ENCODE data around the gene SNTN. TPM values are rescaled to one million over a fixed set of nuclear protein-coding genes. Genes with fewer than 3 reads are reported as not detected.

Gene SNTN
- total and polyA plus RNA-seq, 2 donors (not counting 3 experiments of a cell fraction or from before 2014, with no cell fraction given) = not detected

DNA sequence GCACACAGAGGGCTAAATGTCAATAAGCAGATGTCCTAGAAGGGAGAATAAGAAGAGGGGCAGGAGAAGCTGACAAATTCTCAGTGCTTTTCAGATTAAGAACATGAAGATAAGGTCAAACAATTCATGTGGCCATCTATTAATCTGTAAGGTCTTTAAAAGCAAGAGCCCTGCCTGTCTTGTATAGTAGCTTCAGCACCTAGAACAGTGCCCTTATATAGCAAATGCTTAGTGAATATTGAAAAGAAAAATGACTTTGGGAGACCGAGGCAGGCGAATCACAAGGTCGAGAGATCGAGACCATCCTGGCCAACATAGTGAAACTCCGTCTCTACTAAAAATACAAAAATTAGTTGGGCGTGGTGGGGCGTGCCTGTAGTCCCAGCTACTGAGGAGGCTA, 18.1 kb downstream of the SNTN start:
- POLR2A ChIA-PET = no interaction called here
- Histone ChIP-seq H3K36me3 (ENCODE audit: control insufficient read depth in 2 of 2, extremely low read depth in 1 of 2, insufficient read depth in 2 of 2, low read length in 2 of 2) (no peaks in the 10 kb centered on the region), H3K79me2 (ENCODE audit: control insufficient read depth, insufficient read depth, low read length) (no peaks in the 10 kb centered on the region), H3K9ac (replicated peaks; ENCODE audit: extremely low read depth, insufficient read depth, low read length) (no peak overlapping the region), H3K9me1 (replicated peaks; ENCODE audit: control insufficient read depth, extremely low read depth, insufficient read depth, low read length) (no peaks in the 10 kb centered on the region), H3K27ac (ENCODE audit: insufficient read depth, low read depth, low read length) (no peak overlapping the region), H4K20me1 (replicated peaks; ENCODE audit: control insufficient read depth, extremely low read depth, insufficient read depth, low read length) (no peaks in the 10 kb centered on the region), H2AFZ (ENCODE audit: low read depth, low read length) (no peak overlapping the region), H3K4me3 (replicated peaks in 1 of 3; ENCODE audit: insufficient read depth in 1 of 3, low read depth in 1 of 3, low read length in 3 of 3) (no peak overlapping the region), H3K27me3 (ENCODE audit: control insufficient read depth in 2 of 2, insufficient read depth in 2 of 2, low read length in 2 of 2) (no peaks in the 10 kb centered on the region), H3K4me1 (ENCODE audit: control insufficient read depth, extremely low read depth, insufficient read depth, low read length) (no peaks in the 10 kb centered on the region), H3K4me2 (ENCODE audit: insufficient read depth, low read length) (no peak overlapping the region), H3K9me3 (replicated peaks; ENCODE audit: control insufficient read depth, insufficient read depth, low read length) (no peaks in the 10 kb centered on the region)
- FAIRE-seq (no peak), DNase-seq (ENCODE audit: low read depth, low spot score) (no peak)
- no peak for TF ChIP-seq EZH2 (IDR thresholded peaks at IDR 0.05; ENCODE audit: borderline replicate concordance, low read depth, low read length, severe bottlenecking)
- dilution Hi-C loops (cut with MboI; ENCODE audit: extremely low pct_ligation_motif_present, low sequenced_read_pairs) (no loop called here), intact Hi-C loops (cut with micrococcal nuclease) (no loop called here)
- no TSS peak for BruUV-seq (replicated peaks)
- CTCF ChIA-PET = no interaction called here

DNA sequence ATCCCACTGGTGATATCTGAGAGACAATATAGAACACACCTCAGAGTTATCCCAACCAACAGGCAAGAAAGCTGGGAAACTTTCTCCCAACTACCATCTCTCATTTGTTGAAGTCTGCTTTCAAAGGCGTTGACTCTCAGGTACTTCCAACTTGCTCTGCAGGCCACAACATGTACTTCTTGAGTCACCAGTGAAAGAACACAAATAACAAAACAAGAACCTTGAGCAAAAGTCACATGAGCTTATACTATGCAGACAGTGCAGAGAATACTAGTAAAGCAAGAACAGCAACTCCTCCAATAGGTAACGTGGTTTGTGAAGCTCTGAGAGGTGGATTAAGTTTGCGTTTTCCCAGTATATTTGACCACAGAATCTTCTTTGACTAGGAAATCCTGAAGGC, 20.6 kb downstream of the SNTN start:
- TF ChIP-seq EZH2 (IDR thresholded peaks at IDR 0.05; ENCODE audit: borderline replicate concordance, low read depth, low read length, severe bottlenecking) = no peak
- TF ChIP-seq, protein P1, sequence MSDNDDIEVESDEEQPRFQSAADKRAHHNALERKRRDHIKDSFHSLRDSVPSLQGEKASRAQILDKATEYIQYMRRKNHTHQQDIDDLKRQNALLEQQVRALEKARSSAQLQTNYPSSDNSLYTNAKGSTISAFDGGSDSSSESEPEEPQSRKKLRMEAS (IDR thresholded peaks at IDR 0.05; ENCODE audit: insufficient read depth, insufficient read length) = no peak
- TF ChIP-seq POLR2A (IDR thresholded peaks at IDR 0.05; ENCODE audit: low read depth, low read length) = no peak
- no peak for TF ChIP-seq GATA2 (IDR thresholded peaks at IDR 0.05; ENCODE audit: insufficient read depth, insufficient read length, low read depth, low read length)
- no peak for TF ChIP-seq MYC (IDR thresholded peaks at IDR 0.05; ENCODE audit: low read depth, low read length)
- TF ChIP-seq, protein P2, sequence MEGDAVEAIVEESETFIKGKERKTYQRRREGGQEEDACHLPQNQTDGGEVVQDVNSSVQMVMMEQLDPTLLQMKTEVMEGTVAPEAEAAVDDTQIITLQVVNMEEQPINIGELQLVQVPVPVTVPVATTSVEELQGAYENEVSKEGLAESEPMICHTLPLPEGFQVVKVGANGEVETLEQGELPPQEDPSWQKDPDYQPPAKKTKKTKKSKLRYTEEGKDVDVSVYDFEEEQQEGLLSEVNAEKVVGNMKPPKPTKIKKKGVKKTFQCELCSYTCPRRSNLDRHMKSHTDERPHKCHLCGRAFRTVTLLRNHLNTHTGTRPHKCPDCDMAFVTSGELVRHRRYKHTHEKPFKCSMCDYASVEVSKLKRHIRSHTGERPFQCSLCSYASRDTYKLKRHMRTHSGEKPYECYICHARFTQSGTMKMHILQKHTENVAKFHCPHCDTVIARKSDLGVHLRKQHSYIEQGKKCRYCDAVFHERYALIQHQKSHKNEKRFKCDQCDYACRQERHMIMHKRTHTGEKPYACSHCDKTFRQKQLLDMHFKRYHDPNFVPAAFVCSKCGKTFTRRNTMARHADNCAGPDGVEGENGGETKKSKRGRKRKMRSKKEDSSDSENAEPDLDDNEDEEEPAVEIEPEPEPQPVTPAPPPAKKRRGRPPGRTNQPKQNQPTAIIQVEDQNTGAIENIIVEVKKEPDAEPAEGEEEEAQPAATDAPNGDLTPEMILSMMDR (IDR thresholded peaks at IDR 0.05; ENCODE audit: extremely low read depth in 1 of 2, insufficient read depth in 1 of 2, low read depth in 1 of 2, low read length in 2 of 2) = no peak
- TF ChIP-seq FOS (IDR thresholded peaks at IDR 0.05; ENCODE audit: borderline replicate concordance, insufficient read depth, low read length) = no peak
- TF ChIP-seq JUN (IDR thresholded peaks at IDR 0.05; ENCODE audit: borderline replicate concordance, insufficient read depth, insufficient read length, low read depth) = no peak
- DNase-seq (ENCODE audit: low read depth, low spot score) (no peak), FAIRE-seq (no peak)
- H3K9ac ChIP-seq (replicated peaks; ENCODE audit: extremely low read depth, insufficient read depth, low read length) = no peak overlapping the region
- H3K27me3 ChIP-seq (ENCODE audit: control insufficient read depth in 2 of 2, insufficient read depth in 2 of 2, low read length in 2 of 2) = no peaks in the 10 kb centered on the region
- no TSS peak for BruUV-seq (replicated peaks)
- no peaks in the 10 kb centered on the region for H3K9me1 ChIP-seq (replicated peaks; ENCODE audit: control insufficient read depth, extremely low read depth, insufficient read depth, low read length)
- no peak overlapping the region for H3K4me3 ChIP-seq (replicated peaks in 1 of 3; ENCODE audit: insufficient read depth in 1 of 3, low read depth in 1 of 3, low read length in 3 of 3)
- no peak overlapping the region for H2AFZ ChIP-seq (ENCODE audit: low read depth, low read length)
- ChIA-PET CTCF (no interaction called here), POLR2A (no interaction called here)
- no peaks in the 10 kb centered on the region for H3K4me1 ChIP-seq (ENCODE audit: control insufficient read depth, extremely low read depth, insufficient read depth, low read length)
- dilution Hi-C loops (cut with MboI; ENCODE audit: extremely low pct_ligation_motif_present, low sequenced_read_pairs) (no loop called here), intact Hi-C loops (cut with micrococcal nuclease) (no loop called here)
- H4K20me1 ChIP-seq (replicated peaks; ENCODE audit: control insufficient read depth, extremely low read depth, insufficient read depth, low read length) = no peaks in the 10 kb centered on the region
- H3K9me3 ChIP-seq (replicated peaks; ENCODE audit: control insufficient read depth, insufficient read depth, low read length) = no peaks in the 10 kb centered on the region
- H3K4me2 ChIP-seq (ENCODE audit: insufficient read depth, low read length) = no peak overlapping the region
- H3K79me2 ChIP-seq (ENCODE audit: control insufficient read depth, insufficient read depth, low read length) = no peaks in the 10 kb centered on the region
- no peaks in the 10 kb centered on the region for H3K36me3 ChIP-seq (ENCODE audit: control insufficient read depth in 2 of 2, extremely low read depth in 1 of 2, insufficient read depth in 2 of 2, low read length in 2 of 2)
- H3K27ac ChIP-seq (ENCODE audit: insufficient read depth, low read depth, low read length) = no peak overlapping the region
